Measurements from ENCODE around the gene AEBP1. TPM values are rescaled to one million over a fixed set of nuclear protein-coding genes. Genes with fewer than 3 reads are reported as not detected.

Gene AEBP1
- total RNA-seq, 1 experiment from 2014 or later = 30.1 TPM

- no peak for DNase-seq (ENCODE audit: low spot score)
- BruUV-seq (replicated peaks) = no TSS peak
- POLR2A ChIA-PET (ENCODE audit: low non-redundant PET) = no interaction called here
- H3K4me3 ChIP-seq (ENCODE audit: low read depth, low read length, poor library complexity, severe bottlenecking) = no peak overlapping the region
- CTCF ChIA-PET = no interaction called here
- intact Hi-C loops (cut with micrococcal nuclease; ENCODE audit: unreplicated experiment) = loop anchor here (5.0 kb wide), 1 partner anchor 123 kb away; no protein-coding TSS in a partner anchor
- no peak overlapping the region for H3K27ac ChIP-seq (ENCODE audit: low read depth, low read length, poor library complexity, severe bottlenecking)
- peaks cover 24% of the 10 kb centered on the region for H3K36me3 ChIP-seq (ENCODE audit: insufficient read depth, low read length, poor library complexity, severe bottlenecking)
- no peaks in the 10 kb centered on the region for H3K9me3 ChIP-seq (ENCODE audit: low read depth, low read length, poor library complexity, severe bottlenecking)
- no peaks in the 10 kb centered on the region for H3K4me1 ChIP-seq (ENCODE audit: insufficient read depth, low read length, poor library complexity, severe bottlenecking)
- no peak for TF ChIP-seq CTCF (conservative IDR thresholded peaks at IDR 0.05; ENCODE audit: low read depth, low read length)
- no peak for TF ChIP-seq EZH2 (IDR thresholded peaks at IDR 0.05; ENCODE audit: borderline replicate concordance, low read depth, low read length, poor library complexity, severe bottlenecking)
- H3K27me3 ChIP-seq (replicated peaks; ENCODE audit: insufficient read depth, low read depth, low read length, poor library complexity) = no peaks in the 10 kb centered on the region
Measured at GRCh38 chr7:44073664-44074348, 30.3 kb upstream of the AEBP1 start.

- no TSS peak for BruUV-seq (replicated peaks)
- no peak for DNase-seq (ENCODE audit: low spot score)
- Histone ChIP-seq H3K9me3 (ENCODE audit: low read depth, low read length, poor library complexity, severe bottlenecking) (no peaks in the 10 kb centered on the region), H3K4me3 (ENCODE audit: low read depth, low read length, poor library complexity, severe bottlenecking) (no peak overlapping the region), H3K4me1 (ENCODE audit: insufficient read depth, low read length, poor library complexity, severe bottlenecking) (no peaks in the 10 kb centered on the region), H3K27ac (ENCODE audit: low read depth, low read length, poor library complexity, severe bottlenecking) (no peak overlapping the region), H3K36me3 (ENCODE audit: insufficient read depth, low read length, poor library complexity, severe bottlenecking) (peaks cover 27% of the 10 kb centered on the region), H3K27me3 (replicated peaks; ENCODE audit: insufficient read depth, low read depth, low read length, poor library complexity) (no peaks in the 10 kb centered on the region)
- ChIA-PET CTCF (no interaction called here), POLR2A (ENCODE audit: low non-redundant PET) (no interaction called here)
- intact Hi-C loops (cut with micrococcal nuclease; ENCODE audit: unreplicated experiment) = loop anchor here (5.0 kb wide), 1 partner anchor 123 kb away; no protein-coding TSS in a partner anchor
- TF ChIP-seq CTCF (conservative IDR thresholded peaks at IDR 0.05; ENCODE audit: low read depth, low read length) (no peak), EZH2 (IDR thresholded peaks at IDR 0.05; ENCODE audit: borderline replicate concordance, low read depth, low read length, poor library complexity, severe bottlenecking) (no peak)
Measured at GRCh38 chr7:44074349-44074695, 29.8 kb upstream of the AEBP1 start.

GRCh38 chr7:44075296-44076075, 28.7 kb upstream of the AEBP1 start:
- TF ChIP-seq EZH2 (IDR thresholded peaks at IDR 0.05; ENCODE audit: borderline replicate concordance, low read depth, low read length, poor library complexity, severe bottlenecking) = no peak
- no peak for TF ChIP-seq CTCF (conservative IDR thresholded peaks at IDR 0.05; ENCODE audit: low read depth, low read length)
- DNase-seq (ENCODE audit: low spot score) = no peak
- ChIA-PET POLR2A (ENCODE audit: low non-redundant PET) (no interaction called here), CTCF (no interaction called here)
- H3K27ac ChIP-seq (ENCODE audit: low read depth, low read length, poor library complexity, severe bottlenecking) = no peak overlapping the region
- BruUV-seq (replicated peaks) = no TSS peak
- no peak overlapping the region for H3K4me3 ChIP-seq (ENCODE audit: low read depth, low read length, poor library complexity, severe bottlenecking)
- peaks cover 29% of the 10 kb centered on the region for H3K36me3 ChIP-seq (ENCODE audit: insufficient read depth, low read length, poor library complexity, severe bottlenecking)
- intact Hi-C loops (cut with micrococcal nuclease; ENCODE audit: unreplicated experiment) = no loop called here
- no peaks in the 10 kb centered on the region for H3K27me3 ChIP-seq (replicated peaks; ENCODE audit: insufficient read depth, low read depth, low read length, poor library complexity)
- no peaks in the 10 kb centered on the region for H3K4me1 ChIP-seq (ENCODE audit: insufficient read depth, low read length, poor library complexity, severe bottlenecking)
- H3K9me3 ChIP-seq (ENCODE audit: low read depth, low read length, poor library complexity, severe bottlenecking) = no peaks in the 10 kb centered on the region

Data from A673 (cell line).